Measurements from ENCODE around the gene CYP4F8.

- TF ChIP-seq CTCF (IDR thresholded peaks at IDR 0.05) = no peak
- TF ChIP-seq ZBTB33 (IDR thresholded peaks at IDR 0.05; ENCODE audit: borderline replicate concordance, low read depth) = no peak
- TF ChIP-seq YY1 (IDR thresholded peaks at IDR 0.05; ENCODE audit: low read depth) = no peak
- TF ChIP-seq EP300 (IDR thresholded peaks at IDR 0.05; ENCODE audit: borderline replicate concordance in 1 of 2, low read depth in 1 of 2, low read length in 1 of 2) = no peak
- no peak for TF ChIP-seq RXRA (IDR thresholded peaks at IDR 0.05; ENCODE audit: borderline replicate concordance, low read depth)
- TF ChIP-seq MEF2A (IDR thresholded peaks at IDR 0.05; ENCODE audit: borderline replicate concordance, low read depth) = no peak
- TF ChIP-seq POLR2AphosphoS5 (IDR thresholded peaks at IDR 0.05; ENCODE audit: low read depth, low read length) = no peak
- no peak for TF ChIP-seq REST (IDR thresholded peaks at IDR 0.05; ENCODE audit: low read depth, low read length)
- no peak for TF ChIP-seq RFX5 (IDR thresholded peaks at IDR 0.05; ENCODE audit: low read length)
- TF ChIP-seq FOXM1 (IDR thresholded peaks at IDR 0.05; ENCODE audit: low read depth) = no peak
These were observed 30.9 kb upstream of the CYP4F8 start for GRCh38 chr19:15584095-15584494.

Measured in SK-N-SH (cell line).